GM19455 (cell line): ENCODE measurements around the gene SLC38A5.
"Not testable (repeated sequence)": the region's sequence is repeated elsewhere in the genome, so short reads cannot be mapped to it uniquely, and the experiment has no call there.

Source experiments
- ATAC-seq: cut with Tn5 transposase; IDR thresholded peaks from one replicate; pipeline ENCODE4 v1.9.1; 2021; ENCODE audit not compliant: unreplicated experiment

The SLC38A5 gene

GRCh38 chrX:48470110-48470832 is at the start of gene SLC38A5:
Gene SLC38A5, minus strand, starts transcription at chrX:48470260. Its CDS starts 2,336 bp downstream, at chrX:48467924.
- ATAC-seq = no peak

GRCh38 chrX:48519481-48519880 is 49.4 kb upstream of the SLC38A5 start:
- not testable (repeated sequence) for ATAC-seq

- ATAC-seq = no peak
Measured at GRCh38 chrX:48516987-48517386, 46.9 kb upstream of the SLC38A5 start.

GRCh38 chrX:48516285-48516684 is 46.2 kb upstream of the SLC38A5 start:
- ATAC-seq = no peak

- ATAC-seq = no peak
Measured at GRCh38 chrX:48515842-48516241, 45.8 kb upstream of the SLC38A5 start.

- ATAC-seq = no peak
Measured at GRCh38 chrX:48514868-48515460, 44.9 kb upstream of the SLC38A5 start.

GRCh38 chrX:48514126-48514806 is 44.2 kb upstream of the SLC38A5 start:
- ATAC-seq = no peak

- ATAC-seq = no peak
Measured at GRCh38 chrX:48513670-48514069, 43.6 kb upstream of the SLC38A5 start.

GRCh38 chrX:48512371-48512935 is 42.4 kb upstream of the SLC38A5 start:
- no peak for ATAC-seq

- no peak for ATAC-seq
Measured at GRCh38 chrX:48511560-48511959, 41.5 kb upstream of the SLC38A5 start.

GRCh38 chrX:48509619-48510018 is 39.6 kb upstream of the SLC38A5 start:
- ATAC-seq = no peak

- ATAC-seq = no peak
Measured at GRCh38 chrX:48509245-48509590, 39.2 kb upstream of the SLC38A5 start.

- ATAC-seq = no peak
Measured at GRCh38 chrX:48508400-48509244, 38.6 kb upstream of the SLC38A5 start, which contains the start of gene PORCN. Gene PORCN, plus strand, starts transcription at chrX:48508992. Its CDS starts 829 bp downstream, at chrX:48509821.

- ATAC-seq = no peak
Measured at GRCh38 chrX:48507246-48507645, 37.2 kb upstream of the SLC38A5 start.

GRCh38 chrX:48505481-48505880 is 35.4 kb upstream of the SLC38A5 start:
- no peak for ATAC-seq

- ATAC-seq = no peak
Measured at GRCh38 chrX:48504261-48504660, 34.2 kb upstream of the SLC38A5 start.

GRCh38 chrX:48498374-48498809 is 28.3 kb upstream of the SLC38A5 start:
- no peak for ATAC-seq

GRCh38 chrX:48497871-48498270 is 27.8 kb upstream of the SLC38A5 start:
- no peak for ATAC-seq

- ATAC-seq = no peak
Measured at GRCh38 chrX:48496660-48497059, 26.6 kb upstream of the SLC38A5 start.

- ATAC-seq = no peak
Measured at GRCh38 chrX:48493890-48494364, 23.9 kb upstream of the SLC38A5 start.
